ENCODE data around the gene CEACAM7.
"Not testable (repeated sequence)": the region's sequence is repeated elsewhere in the genome, so short reads cannot be mapped to it uniquely, and the experiment has no call there.

CEACAM7 gene

GRCh38 chr19:41699968-41700323 is 11.9 kb upstream of the CEACAM7 start:
- peak; percentile 9 for DNase-seq

GRCh38 chr19:41699231-41699967 is 11.3 kb upstream of the CEACAM7 start:
- DNase-seq, result peak; percentile 12

GRCh38 chr19:41698746-41699230 is 10.7 kb upstream of the CEACAM7 start:
- no peak for DNase-seq

GRCh38 chr19:41697198-41697855 is 9.3 kb upstream of the CEACAM7 start:
- DNase-seq, result no peak

- peak; percentile 36 for DNase-seq
Measured at GRCh38 chr19:41696402-41697197, 8.5 kb upstream of the CEACAM7 start.

- DNase-seq, result peak; percentile 1
Measured at GRCh38 chr19:41695745-41696144, 7.7 kb upstream of the CEACAM7 start.

- peak; percentile 5 for DNase-seq
Measured at GRCh38 chr19:41694831-41695635, 7.0 kb upstream of the CEACAM7 start.

GRCh38 chr19:41694196-41694595 is 6.1 kb upstream of the CEACAM7 start:
- no peak for DNase-seq

- DNase-seq, result no peak
Measured at GRCh38 chr19:41691268-41691970, 3.3 kb upstream of the CEACAM7 start.

- no peak for DNase-seq
Measured at GRCh38 chr19:41690801-41691065, 2.7 kb upstream of the CEACAM7 start.

GRCh38 chr19:41689993-41690800 is 2.1 kb upstream of the CEACAM7 start:
- no peak for DNase-seq

- DNase-seq, result no peak
Measured at GRCh38 chr19:41688687-41689086, 617 bp upstream of the CEACAM7 start.

- no peak for DNase-seq
Measured at GRCh38 chr19:41687419-41687818, 651 bp downstream of the CEACAM7 start.

GRCh38 chr19:41682437-41682836 is 5.6 kb downstream of the CEACAM7 start:
- DNase-seq, result no peak

GRCh38 chr19:41671486-41671885 is 16.6 kb downstream of the CEACAM7 start:
- no peak for DNase-seq

- no peak for DNase-seq
Measured at GRCh38 chr19:41670755-41671154, 17.3 kb downstream of the CEACAM7 start.

GRCh38 chr19:41668315-41668714 is 19.8 kb downstream of the CEACAM7 start:
- DNase-seq, result no peak

GRCh38 chr19:41666075-41666474 is 22.0 kb downstream of the CEACAM7 start:
- DNase-seq, result no peak

GRCh38 chr19:41657157-41657556 is 30.9 kb downstream of the CEACAM7 start:
- no peak for DNase-seq

- not testable (repeated sequence) for DNase-seq
Measured at GRCh38 chr19:41656756-41657155, 31.3 kb downstream of the CEACAM7 start.

GRCh38 chr19:41652250-41652649 is 35.8 kb downstream of the CEACAM7 start:
- no peak for DNase-seq

All from right forelimb (tissue), 1 donor.